ENCODE measurements around the gene ANKS1A.

ANKS1A gene

DNA sequence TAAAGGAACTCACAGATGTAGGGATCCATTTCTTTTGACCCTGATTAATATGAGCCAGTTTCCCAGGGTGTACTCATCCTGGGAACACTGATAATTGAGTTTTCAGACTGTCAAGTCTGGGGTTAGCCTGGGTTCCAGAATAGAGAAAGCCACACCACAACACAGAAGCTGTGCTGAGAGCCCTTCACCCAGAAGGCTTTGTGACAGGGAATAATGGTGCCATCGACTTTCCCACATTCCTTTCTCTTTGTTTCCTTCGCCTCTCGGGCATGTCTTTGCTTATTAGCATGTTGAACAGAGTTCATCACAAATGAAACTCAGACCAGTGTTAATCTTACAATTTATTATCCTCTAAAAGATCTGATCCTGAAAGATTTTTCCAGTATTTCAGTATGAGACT lies 157.0 kb downstream of the ANKS1A start:
- TF ChIP-seq, protein P1, sequence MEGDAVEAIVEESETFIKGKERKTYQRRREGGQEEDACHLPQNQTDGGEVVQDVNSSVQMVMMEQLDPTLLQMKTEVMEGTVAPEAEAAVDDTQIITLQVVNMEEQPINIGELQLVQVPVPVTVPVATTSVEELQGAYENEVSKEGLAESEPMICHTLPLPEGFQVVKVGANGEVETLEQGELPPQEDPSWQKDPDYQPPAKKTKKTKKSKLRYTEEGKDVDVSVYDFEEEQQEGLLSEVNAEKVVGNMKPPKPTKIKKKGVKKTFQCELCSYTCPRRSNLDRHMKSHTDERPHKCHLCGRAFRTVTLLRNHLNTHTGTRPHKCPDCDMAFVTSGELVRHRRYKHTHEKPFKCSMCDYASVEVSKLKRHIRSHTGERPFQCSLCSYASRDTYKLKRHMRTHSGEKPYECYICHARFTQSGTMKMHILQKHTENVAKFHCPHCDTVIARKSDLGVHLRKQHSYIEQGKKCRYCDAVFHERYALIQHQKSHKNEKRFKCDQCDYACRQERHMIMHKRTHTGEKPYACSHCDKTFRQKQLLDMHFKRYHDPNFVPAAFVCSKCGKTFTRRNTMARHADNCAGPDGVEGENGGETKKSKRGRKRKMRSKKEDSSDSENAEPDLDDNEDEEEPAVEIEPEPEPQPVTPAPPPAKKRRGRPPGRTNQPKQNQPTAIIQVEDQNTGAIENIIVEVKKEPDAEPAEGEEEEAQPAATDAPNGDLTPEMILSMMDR (IDR thresholded peaks at IDR 0.05; ENCODE audit: low read length, missing control alignments): no peak
- H3K4me3 ChIP-seq (replicated peaks; ENCODE audit: low read depth, low read length): no peak overlapping the region
- no peak for DNase-seq (ENCODE audit: low read depth)

DNA sequence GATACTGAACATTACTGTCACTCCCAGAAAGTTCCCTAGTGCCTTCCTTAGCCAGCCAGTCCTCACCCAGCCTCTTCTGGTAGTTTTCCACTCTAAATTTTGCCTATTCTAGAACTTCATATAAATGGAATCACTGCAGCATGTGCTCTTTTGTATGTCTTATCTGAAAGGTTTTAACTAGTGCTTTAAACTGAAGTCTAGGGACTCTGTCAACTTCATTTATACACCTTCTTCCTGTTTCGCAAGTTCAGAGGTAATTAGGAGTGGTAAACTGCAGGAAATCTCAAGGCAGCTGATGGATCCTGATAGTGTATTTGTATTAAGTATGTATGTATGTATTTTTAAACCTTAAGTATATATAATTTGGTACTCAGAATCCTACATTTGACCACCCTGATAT lies 157.8 kb downstream of the ANKS1A start:
- TF ChIP-seq, protein P1 (IDR thresholded peaks at IDR 0.05; ENCODE audit: low read length, missing control alignments): no peak
- DNase-seq (ENCODE audit: low read depth): peak; percentile 53
- H3K4me3 ChIP-seq (replicated peaks; ENCODE audit: low read depth, low read length): no peak overlapping the region

DNA sequence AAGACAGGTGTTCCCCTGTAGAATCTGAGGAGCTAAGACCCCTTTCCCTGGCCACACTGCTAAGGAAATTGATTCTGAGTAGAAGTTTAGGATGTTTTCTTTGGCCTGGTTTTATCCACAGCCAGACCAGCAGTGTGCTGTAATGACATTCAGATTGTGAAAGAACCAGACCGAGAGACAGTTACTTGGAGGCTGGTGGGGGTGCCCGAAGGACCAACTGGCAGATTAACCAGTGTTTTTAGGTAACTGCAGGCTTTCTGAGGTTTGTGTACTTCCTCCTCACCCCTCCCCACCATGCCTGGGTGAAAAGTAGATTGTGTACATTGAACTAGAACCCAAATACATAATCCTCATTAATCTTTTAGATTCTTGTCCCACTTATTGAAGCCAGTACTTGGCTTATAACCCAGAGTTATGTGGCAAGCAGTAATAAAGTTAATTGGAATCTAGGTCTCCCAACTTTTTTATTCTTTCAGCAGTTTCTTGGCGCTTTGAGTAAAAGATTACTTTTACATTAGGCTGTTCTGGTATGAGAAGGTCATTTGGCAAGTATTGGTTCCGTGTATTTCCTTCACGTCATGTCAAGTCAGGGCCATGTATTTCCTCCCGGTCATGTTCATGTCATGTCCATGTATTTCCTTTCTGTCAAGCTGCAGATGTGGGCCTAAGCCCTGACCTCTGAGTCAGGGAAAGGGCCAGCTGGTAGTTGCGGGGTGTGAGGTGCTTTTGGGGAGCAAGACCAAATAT lies 158.4 kb downstream of the ANKS1A start:
- TF ChIP-seq, protein P1 (IDR thresholded peaks at IDR 0.05; ENCODE audit: low read length, missing control alignments): no peak
- DNase-seq (ENCODE audit: low read depth): peak; percentile 82

DNA sequence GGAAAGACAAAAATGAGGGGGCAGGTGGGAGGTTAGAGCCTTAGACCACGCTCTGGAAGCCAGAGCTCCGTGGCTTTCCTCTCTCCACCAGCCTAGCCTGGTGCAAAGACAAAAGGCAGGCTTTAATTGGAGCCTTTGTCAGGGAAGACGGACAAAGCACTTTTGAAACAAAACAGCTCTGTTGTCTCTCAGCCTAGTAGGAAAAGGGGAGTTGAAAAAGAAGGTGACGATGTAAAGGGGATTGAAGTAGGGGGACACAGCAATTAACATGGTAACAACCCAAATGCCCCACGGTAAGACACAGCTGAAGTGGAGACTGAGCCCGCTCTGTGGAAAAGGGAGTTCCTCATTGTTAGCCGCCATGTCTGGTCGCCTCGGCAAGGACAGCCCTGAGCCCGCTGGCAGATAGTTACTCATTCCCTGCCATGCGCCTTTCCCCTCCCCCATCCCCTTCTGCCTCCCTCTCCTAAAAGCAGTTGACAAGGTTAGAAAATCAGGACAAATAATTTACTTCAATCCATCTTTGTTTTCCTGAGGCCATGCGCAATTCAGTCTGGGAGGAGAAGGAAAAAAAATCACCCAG lies 159.1 kb downstream of the ANKS1A start:
- TF ChIP-seq, protein P1 (IDR thresholded peaks at IDR 0.05; ENCODE audit: low read length, missing control alignments): no peak
- no peak overlapping the region for H3K4me3 ChIP-seq (replicated peaks; ENCODE audit: low read depth, low read length)
- DNase-seq (ENCODE audit: low read depth): no peak

More for the DNA sequence above, 158.4 kb downstream of the ANKS1A start:
- H3K4me3 ChIP-seq (replicated peaks; ENCODE audit: low read depth, low read length): no peak overlapping the region

DNA sequence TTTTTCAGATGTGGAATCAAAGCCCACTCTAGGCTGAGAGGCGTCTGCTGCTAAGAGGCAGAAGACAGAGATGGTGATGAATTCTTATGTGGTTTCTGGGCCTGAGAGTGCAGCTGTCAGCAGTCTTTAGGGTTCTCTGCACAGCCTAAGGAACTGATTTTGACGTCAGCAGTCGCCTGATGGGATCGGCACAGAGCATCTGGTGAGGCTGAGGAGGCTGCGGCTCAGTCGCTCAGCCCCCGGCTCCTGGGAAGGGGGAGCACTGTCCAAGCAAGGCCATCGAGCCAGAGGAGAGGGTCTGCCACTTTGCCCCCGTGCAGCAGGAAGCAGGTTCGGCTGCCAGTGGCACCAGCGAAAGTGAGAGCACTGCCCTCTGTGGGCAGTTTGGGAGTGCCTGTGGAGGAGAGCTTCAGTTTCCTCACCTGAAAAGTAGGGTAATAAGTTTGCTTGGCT lies 159.6 kb downstream of the ANKS1A start:
- DNase-seq (ENCODE audit: low read depth): peak; percentile 68
- H3K4me3 ChIP-seq (replicated peaks; ENCODE audit: low read depth, low read length): no peak overlapping the region
- TF ChIP-seq, protein P1 (IDR thresholded peaks at IDR 0.05; ENCODE audit: low read length, missing control alignments): peak; percentile 47

DNA sequence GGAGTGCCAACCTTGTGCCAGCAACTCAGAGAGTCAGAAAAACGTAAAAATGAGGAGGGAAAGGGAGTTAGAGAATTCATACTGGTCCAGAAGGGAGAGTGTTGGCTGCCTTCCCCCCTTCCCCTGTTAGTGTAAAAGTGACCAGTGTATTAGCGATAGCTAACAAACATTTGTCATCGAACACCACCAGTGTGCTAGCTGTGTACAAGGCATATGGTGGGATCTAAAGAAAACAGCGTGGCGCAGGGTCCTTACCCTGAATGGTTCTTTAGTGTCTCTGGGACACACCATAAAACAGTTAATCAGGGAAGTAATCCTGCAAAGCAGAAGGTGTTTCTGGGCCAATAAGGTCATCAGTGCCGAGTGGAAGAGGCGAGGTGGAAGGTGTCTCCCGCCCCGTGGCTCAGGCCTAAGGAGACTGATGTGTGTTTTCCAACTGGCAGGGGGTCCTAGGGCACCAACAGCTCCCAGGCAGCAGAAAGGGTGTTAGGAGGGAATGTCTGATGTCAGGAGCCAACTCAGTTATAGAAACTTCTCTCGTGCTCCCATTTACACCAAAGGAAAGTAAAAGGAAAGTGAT lies 160.2 kb downstream of the ANKS1A start:
- no peak for DNase-seq (ENCODE audit: low read depth)
- no peak overlapping the region for H3K4me3 ChIP-seq (replicated peaks; ENCODE audit: low read depth, low read length)
- TF ChIP-seq, protein P1 (IDR thresholded peaks at IDR 0.05; ENCODE audit: low read length, missing control alignments): no peak

All from fibroblast of pulmonary artery (primary cell).